Measurements from ENCODE around the gene SLC4A1.

Gene SLC4A1

GRCh38 chr17:44217738-44218343 lies 50.1 kb downstream of the SLC4A1 start:
- no peak for TF ChIP-seq CTCF (IDR thresholded peaks at IDR 0.05; ENCODE audit: insufficient read depth, low read depth, low read length, missing control alignments)
- DNase-seq (ENCODE audit: low read depth), result no peak
- H3K4me3 ChIP-seq (ENCODE audit: low read depth, low read length), result peak overlapping the region; percentile 87

GRCh38 chr17:44216694-44217093 lies 51.2 kb downstream of the SLC4A1 start:
- DNase-seq (ENCODE audit: low read depth), result no peak
- peak overlapping the region; percentile 87 for H3K4me3 ChIP-seq (ENCODE audit: low read depth, low read length)
- TF ChIP-seq CTCF (IDR thresholded peaks at IDR 0.05; ENCODE audit: insufficient read depth, low read depth, low read length, missing control alignments), result no peak

- no peak for TF ChIP-seq CTCF (IDR thresholded peaks at IDR 0.05; ENCODE audit: insufficient read depth, low read depth, low read length, missing control alignments)
- peak overlapping the region; percentile 87 for H3K4me3 ChIP-seq (ENCODE audit: low read depth, low read length)
- DNase-seq (ENCODE audit: low read depth), result peak; percentile 81
Measured at GRCh38 chr17:44216173-44216572, 51.8 kb downstream of the SLC4A1 start.

- DNase-seq (ENCODE audit: low read depth), result no peak
- no peak overlapping the region for H3K4me3 ChIP-seq (ENCODE audit: low read depth, low read length)
- TF ChIP-seq CTCF (IDR thresholded peaks at IDR 0.05; ENCODE audit: insufficient read depth, low read depth, low read length, missing control alignments), result no peak
Measured at GRCh38 chr17:44214896-44215295, 53.0 kb downstream of the SLC4A1 start.

- no peak for TF ChIP-seq CTCF (IDR thresholded peaks at IDR 0.05; ENCODE audit: insufficient read depth, low read depth, low read length, missing control alignments)
- DNase-seq (ENCODE audit: low read depth), result peak; percentile 1
Measured at GRCh38 chr17:44214230-44214494, 53.8 kb downstream of the SLC4A1 start.

GRCh38 chr17:44213403-44214229 lies 54.3 kb downstream of the SLC4A1 start:
- TF ChIP-seq CTCF (IDR thresholded peaks at IDR 0.05; ENCODE audit: insufficient read depth, low read depth, low read length, missing control alignments), result no peak
- H3K4me3 ChIP-seq (ENCODE audit: low read depth, low read length), result no peak overlapping the region
- DNase-seq (ENCODE audit: low read depth), result peak; percentile 7

More at GRCh38 chr17:44214230-44214494, 53.8 kb downstream of the SLC4A1 start:
- no peak overlapping the region for H3K4me3 ChIP-seq (ENCODE audit: low read depth, low read length)

All from GM12865 (cell line).